Suprapubic skin (tissue), 4 donors: ENCODE results near the gene WIPF3. TPM values are rescaled to one million over a fixed set of nuclear protein-coding genes. Genes with fewer than 3 reads are reported as not detected.

Source experiments
- DNase-seq, 2 donors: peaks; one replicate each; pipeline ENCODE4 v3.0.0-alpha.2; 2019; ENCODE audit warnings: low spot score in 2 of 2
- H3K27ac ChIP-seq: fragments of 200-600 bp; sonication (generic); one replicate; pipeline ENCODE4 v1.5.1; 2019
- H3K27me3 ChIP-seq: fragments of 200-600 bp; sonication (generic); one replicate; pipeline ENCODE4 v1.5.1; 2019
- H3K36me3 ChIP-seq: fragments of 200-600 bp; sonication (generic); one replicate; pipeline ENCODE4 v1.5.1; 2019
- H3K4me1 ChIP-seq: fragments of 200-600 bp; sonication (generic); one replicate; pipeline ENCODE4 v1.5.1; 2019
- H3K4me3 ChIP-seq: fragments of 200-600 bp; sonication (generic); one replicate; pipeline ENCODE4 v1.5.1; 2019; ENCODE audit warnings: mild to moderate bottlenecking
- H3K9me3 ChIP-seq: fragments of 200-600 bp; sonication (generic); one replicate; pipeline ENCODE4 v1.5.1; 2019
- CTCF ChIP-seq, 2 donors: fragments of 200-600 bp in 1 of 2; fragments of 450-650 bp in 1 of 2; sonication (generic) in 1 of 2; IDR thresholded peaks; one replicate each; pipeline ENCODE4 v1.5.1; 2016 to 2019; ENCODE audit warnings: antibody characterized with exemption in 2 of 2, mild to moderate bottlenecking in 1 of 2, moderate library complexity in 1 of 2
- EP300 ChIP-seq: sonication (generic); formaldehyde crosslinking; IDR thresholded peaks from one replicate; pipeline ENCODE4 v1.6.1; 2017; ENCODE audit warnings: antibody characterized with exemption
- POLR2A ChIP-seq, 2 donors: fragments of 450-650 bp; IDR thresholded peaks; one replicate each; pipeline ENCODE4 v1.6.1; 2017; ENCODE audit warnings: antibody characterized with exemption in 2 of 2, mild to moderate bottlenecking in 2 of 2, moderate library complexity in 2 of 2
- POLR2AphosphoS5 ChIP-seq, 3 donors: sonication (generic); formaldehyde crosslinking; IDR thresholded peaks; one replicate each; pipeline ENCODE4 v1.6.1; 2017; ENCODE audit warnings: antibody characterized with exemption in 3 of 3
- WGBS: methylation state at CpG from one replicate; pipeline ENCODE4 v1.1.5; 2018; 5-methylcytosine and 5-hydroxymethylcytosine counted together
- total RNA-seq, 4 donors: library from RNA; depleted of rRNA; stranded (reverse); fragments of >200 nt; gene quantifications; one replicate each; pipeline ENCODE4 v1.1.0, GENCODE V29; 2016

The WIPF3 gene
- total RNA-seq, 4 donors from 2014 or later: 0.30 to 1.4 (median 0.58) TPM

DNA sequence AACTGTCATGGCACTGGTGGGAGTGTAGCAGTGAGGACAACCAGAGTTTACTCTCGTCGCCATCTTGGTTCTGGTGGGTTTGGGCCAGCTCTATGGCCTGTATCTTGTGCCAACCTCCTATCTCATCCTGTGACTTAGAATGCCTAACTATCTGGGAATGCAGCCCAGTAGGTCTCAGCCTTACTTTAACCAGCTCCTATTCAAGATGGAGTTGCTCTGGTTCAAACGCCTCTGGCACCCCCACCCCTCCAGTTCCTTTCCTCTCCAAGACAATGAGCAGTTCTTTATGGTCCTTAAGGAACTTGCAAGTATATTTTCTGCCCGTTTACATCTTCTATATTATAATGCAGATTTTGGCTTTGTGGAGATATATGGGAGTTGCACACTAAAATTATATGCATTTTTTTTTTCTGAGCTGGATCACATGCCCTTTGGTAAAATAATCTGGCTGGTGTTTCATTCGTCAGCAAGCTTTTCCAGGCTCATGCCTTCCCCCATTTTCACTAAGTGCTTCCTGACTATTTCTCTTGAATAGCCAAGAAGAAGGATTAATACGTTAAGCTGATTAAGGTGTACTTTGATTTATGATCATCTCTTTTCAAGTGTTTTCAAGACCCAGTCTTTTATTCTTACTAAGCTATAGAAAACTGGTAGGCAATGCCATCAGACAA is 11.2 kb upstream of the WIPF3 start:
- no peak overlapping the region for H3K4me3 ChIP-seq
- H3K27ac ChIP-seq: no peak overlapping the region
- H3K9me3 ChIP-seq: no peaks in the 10 kb centered on the region
- 62% methylated on average over 6 of the region's 6 CpGs for WGBS
- no peak for DNase-seq
- no peaks in the 10 kb centered on the region for H3K4me1 ChIP-seq
- TF ChIP-seq POLR2A (IDR thresholded peaks at IDR 0.05): no peak
- TF ChIP-seq POLR2AphosphoS5 (IDR thresholded peaks at IDR 0.05): no peak
- no peak for TF ChIP-seq EP300
- no peak for TF ChIP-seq CTCF (IDR thresholded peaks at IDR 0.05)
- no peaks in the 10 kb centered on the region for H3K36me3 ChIP-seq
- peaks cover 3% of the 10 kb centered on the region for H3K27me3 ChIP-seq

GRCh38 chr7:29795696-29796580 is 10.4 kb upstream of the WIPF3 start:
- no peak for TF ChIP-seq CTCF (IDR thresholded peaks at IDR 0.05)
- TF ChIP-seq EP300: no peak
- TF ChIP-seq POLR2AphosphoS5 (IDR thresholded peaks at IDR 0.05): no peak
- no peak for TF ChIP-seq POLR2A (IDR thresholded peaks at IDR 0.05)
- WGBS: 32% methylated on average over 2 of the region's 2 CpGs

DNA sequence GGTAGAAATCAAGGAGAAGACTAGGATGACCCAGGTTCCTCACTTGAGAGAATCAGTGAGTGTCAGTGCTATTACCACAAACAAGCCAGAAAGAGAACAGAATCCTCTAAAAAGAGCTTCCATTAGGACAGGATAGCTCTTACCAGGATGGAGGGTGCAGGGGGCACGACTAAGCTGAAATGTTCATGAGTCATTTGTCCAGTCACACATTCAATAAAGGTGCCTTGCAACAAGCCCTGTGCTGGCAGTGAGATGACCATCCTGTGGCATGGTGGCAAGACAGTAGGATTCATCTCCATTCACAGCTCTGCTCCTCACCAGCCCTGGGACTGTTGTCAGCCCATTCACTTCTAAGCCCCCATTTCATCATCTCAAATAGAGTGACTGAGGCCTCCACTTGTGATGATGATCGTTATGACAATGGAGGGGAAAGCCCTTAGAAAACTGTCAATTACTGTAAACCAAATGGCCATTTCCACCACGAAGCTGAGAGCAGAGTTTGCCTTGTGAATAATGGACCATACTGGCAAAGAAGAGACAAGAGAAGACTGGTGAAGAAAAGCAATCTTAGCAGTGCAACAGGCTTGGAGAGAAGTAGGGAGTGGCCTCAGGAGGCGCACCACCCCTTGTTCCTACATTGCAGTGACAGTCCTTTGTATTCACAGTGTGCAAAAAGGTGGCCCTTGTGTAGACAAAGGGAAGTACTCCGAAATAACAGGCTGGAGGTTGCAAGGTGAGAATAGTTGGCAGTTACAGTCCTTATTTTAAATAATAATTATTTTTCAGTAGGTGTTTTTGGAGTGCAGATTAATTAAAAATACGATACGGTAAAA is 9.0 kb upstream of the WIPF3 start:
- WGBS: 90% methylated on average over 7 of the region's 7 CpGs
- peaks cover 5% of the 10 kb centered on the region for H3K27me3 ChIP-seq
- H3K36me3 ChIP-seq: no peaks in the 10 kb centered on the region
- no peaks in the 10 kb centered on the region for H3K9me3 ChIP-seq
- DNase-seq: no peak
- TF ChIP-seq POLR2AphosphoS5 (IDR thresholded peaks at IDR 0.05) (no peak), CTCF (IDR thresholded peaks at IDR 0.05) (no peak)
- H3K4me3 ChIP-seq: no peak overlapping the region
- H3K27ac ChIP-seq: no peak overlapping the region
- no peaks in the 10 kb centered on the region for H3K4me1 ChIP-seq

More at GRCh38 chr7:29795696-29796580, 10.4 kb upstream of the WIPF3 start:
- H3K4me1 ChIP-seq: no peaks in the 10 kb centered on the region
- DNase-seq: no peak
- H3K27ac ChIP-seq: no peak overlapping the region
- peaks cover 5% of the 10 kb centered on the region for H3K27me3 ChIP-seq
- no peak overlapping the region for H3K4me3 ChIP-seq
- no peaks in the 10 kb centered on the region for H3K9me3 ChIP-seq
- no peaks in the 10 kb centered on the region for H3K36me3 ChIP-seq

GRCh38 chr7:29798422-29798821 is 7.9 kb upstream of the WIPF3 start:
- 78% methylated on average over 5 of the region's 5 CpGs for WGBS

More at GRCh38 chr7:29798422-29798821, 7.9 kb upstream of the WIPF3 start:
- Histone ChIP-seq H3K27ac (no peak overlapping the region), H3K9me3 (no peaks in the 10 kb centered on the region), H3K27me3 (peaks cover 5% of the 10 kb centered on the region), H3K36me3 (no peaks in the 10 kb centered on the region), H3K4me3 (no peak overlapping the region), H3K4me1 (no peaks in the 10 kb centered on the region)
- DNase-seq: no peak
- TF ChIP-seq POLR2A (IDR thresholded peaks at IDR 0.05) (no peak), EP300 (no peak), CTCF (IDR thresholded peaks at IDR 0.05) (no peak), POLR2AphosphoS5 (IDR thresholded peaks at IDR 0.05) (no peak)
